Neural crest cell (in vitro differentiated cells): ENCODE data around the gene NTN1. TPM values are rescaled to one million over a fixed set of nuclear protein-coding genes. Genes with fewer than 3 reads are reported as not detected.

Experiments used
- DNase-seq: peaks from one replicate; pipeline ENCODE4 v3.0.0; 2021; ENCODE audit warnings: low read depth, mixed read lengths, low spot score
- H3K27ac Mint-ChIP-seq: one replicate; pipeline ENCODE4 v1.8.0; 2021; ENCODE audit warnings: mild to moderate bottlenecking, mixed read lengths; ENCODE audit not compliant: unreplicated experiment
- H3K27me3 Mint-ChIP-seq: 2 replicates; pipeline ENCODE4 v1.8.0; 2021; ENCODE audit warnings: low read depth, mild to moderate bottlenecking, mixed read lengths
- H3K36me3 Mint-ChIP-seq: 2 replicates; pipeline ENCODE4 v1.8.0; 2021; ENCODE audit warnings: low read depth, mild to moderate bottlenecking, mixed read lengths
- H3K4me1 Mint-ChIP-seq: 2 replicates; pipeline ENCODE4 v1.8.0; 2021; ENCODE audit warnings: mixed read lengths
- H3K4me3 Mint-ChIP-seq: one replicate; pipeline ENCODE4 v1.8.0; 2021; ENCODE audit warnings: mild to moderate bottlenecking, mixed read lengths
- H3K9me3 Mint-ChIP-seq: 2 replicates; pipeline ENCODE4 v1.8.0; 2021; ENCODE audit warnings: mixed read lengths
- total RNA-seq: library from RNA; stranded (reverse); gene quantifications from 2 replicates; pipeline ENCODE4 v1.2.1, GENCODE V29; 2021
- TF ChIP-seq, protein P1 (sequence below): fragments of 200-600 bp; sonication (generic); conservative IDR thresholded peaks from 2 replicates; pipeline ENCODE4 v1.5.0; 2021; ENCODE audit warnings: antibody characterized with exemption, mild to moderate bottlenecking

The NTN1 gene
- total RNA-seq, 1 donor from 2014 or later: 10.1 TPM

DNA sequence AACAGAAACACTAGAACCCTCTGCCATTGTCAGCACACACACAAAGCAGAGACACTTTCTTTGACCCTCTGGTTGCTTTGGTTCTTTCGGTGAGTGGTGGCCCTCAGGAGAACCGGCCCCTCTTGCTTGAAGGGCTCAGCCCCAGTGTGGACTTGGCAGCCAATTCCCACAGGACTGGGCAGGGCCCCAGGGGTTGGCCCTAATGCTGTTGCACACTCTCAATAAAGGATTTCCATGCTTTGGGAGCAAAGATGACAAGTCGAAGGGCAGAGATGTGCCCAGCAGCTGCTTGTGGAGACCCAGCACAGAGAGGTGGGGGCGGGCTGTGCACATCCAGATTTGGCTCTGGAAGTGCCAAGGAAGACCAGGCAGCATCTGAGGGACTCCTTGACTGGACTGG, 149.0 kb downstream of the NTN1 start:
- H3K27me3 Mint-ChIP-seq: no peaks in the 10 kb centered on the region
- TF ChIP-seq, protein P1, sequence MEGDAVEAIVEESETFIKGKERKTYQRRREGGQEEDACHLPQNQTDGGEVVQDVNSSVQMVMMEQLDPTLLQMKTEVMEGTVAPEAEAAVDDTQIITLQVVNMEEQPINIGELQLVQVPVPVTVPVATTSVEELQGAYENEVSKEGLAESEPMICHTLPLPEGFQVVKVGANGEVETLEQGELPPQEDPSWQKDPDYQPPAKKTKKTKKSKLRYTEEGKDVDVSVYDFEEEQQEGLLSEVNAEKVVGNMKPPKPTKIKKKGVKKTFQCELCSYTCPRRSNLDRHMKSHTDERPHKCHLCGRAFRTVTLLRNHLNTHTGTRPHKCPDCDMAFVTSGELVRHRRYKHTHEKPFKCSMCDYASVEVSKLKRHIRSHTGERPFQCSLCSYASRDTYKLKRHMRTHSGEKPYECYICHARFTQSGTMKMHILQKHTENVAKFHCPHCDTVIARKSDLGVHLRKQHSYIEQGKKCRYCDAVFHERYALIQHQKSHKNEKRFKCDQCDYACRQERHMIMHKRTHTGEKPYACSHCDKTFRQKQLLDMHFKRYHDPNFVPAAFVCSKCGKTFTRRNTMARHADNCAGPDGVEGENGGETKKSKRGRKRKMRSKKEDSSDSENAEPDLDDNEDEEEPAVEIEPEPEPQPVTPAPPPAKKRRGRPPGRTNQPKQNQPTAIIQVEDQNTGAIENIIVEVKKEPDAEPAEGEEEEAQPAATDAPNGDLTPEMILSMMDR: no peak
- no peak for DNase-seq
- peaks cover 9% of the 10 kb centered on the region for H3K36me3 Mint-ChIP-seq
- no peak overlapping the region for H3K27ac Mint-ChIP-seq
- peaks cover 3% of the 10 kb centered on the region for H3K9me3 Mint-ChIP-seq
- H3K4me1 Mint-ChIP-seq: peaks cover 32% of the 10 kb centered on the region
- H3K4me3 Mint-ChIP-seq: no peak overlapping the region

DNA sequence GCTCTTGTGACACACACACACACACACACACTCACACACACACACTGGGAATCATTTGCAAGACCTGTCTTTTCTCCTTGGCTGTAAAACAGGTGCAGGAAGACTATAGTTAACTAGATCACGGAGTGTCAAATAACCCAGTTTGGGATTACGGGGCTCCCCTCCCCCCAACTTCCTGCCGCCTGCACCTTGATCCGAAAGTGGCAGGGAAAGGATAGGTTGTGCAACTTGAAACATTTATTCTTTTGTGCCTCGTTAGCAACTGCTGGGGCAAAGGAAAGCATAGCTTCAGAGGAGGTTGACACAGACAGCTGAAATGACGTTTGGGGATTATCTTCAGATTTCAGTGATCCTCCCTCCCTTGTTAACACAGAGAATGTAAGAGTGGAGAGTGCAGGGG, 149.5 kb downstream of the NTN1 start:
- Mint-ChIP-seq H3K27me3 (no peaks in the 10 kb centered on the region), H3K4me3 (no peak overlapping the region), H3K27ac (no peak overlapping the region), H3K36me3 (peaks cover 9% of the 10 kb centered on the region), H3K9me3 (peaks cover 3% of the 10 kb centered on the region), H3K4me1 (peaks cover 32% of the 10 kb centered on the region)
- DNase-seq: no peak
- TF ChIP-seq, protein P1: no peak

- TF ChIP-seq, protein P1: no peak
- DNase-seq: no peak
- Mint-ChIP-seq H3K36me3 (peaks cover 9% of the 10 kb centered on the region), H3K27ac (no peak overlapping the region), H3K9me3 (peaks cover 3% of the 10 kb centered on the region), H3K27me3 (no peaks in the 10 kb centered on the region), H3K4me3 (no peak overlapping the region), H3K4me1 (peaks cover 20% of the 10 kb centered on the region)
Observed at GRCh38 chr17:9173386-9173983, 152.2 kb downstream of the NTN1 start.

DNA sequence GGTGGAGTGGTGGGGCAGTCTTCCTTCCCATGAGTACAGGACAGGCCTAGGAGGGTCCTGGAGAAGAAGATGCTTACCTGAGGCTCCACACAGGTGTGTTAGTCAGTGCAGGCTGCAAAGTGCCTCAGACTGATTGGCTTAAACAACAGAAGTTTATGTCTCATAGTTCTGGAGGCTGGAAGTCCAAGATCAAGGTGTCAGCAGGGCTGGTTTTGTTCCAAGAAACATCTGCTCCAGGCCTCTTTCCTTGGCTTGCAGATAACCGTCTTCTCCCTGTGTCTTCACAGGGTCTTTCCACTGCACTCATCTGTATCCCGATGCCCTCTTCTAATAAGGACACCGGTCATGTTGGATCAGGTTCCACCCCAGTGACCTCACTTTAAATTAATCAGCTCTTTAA, 153.0 kb downstream of the NTN1 start:
- Mint-ChIP-seq H3K36me3 (peaks cover 9% of the 10 kb centered on the region), H3K4me1 (peaks cover 21% of the 10 kb centered on the region), H3K27ac (no peak overlapping the region), H3K9me3 (peaks cover 3% of the 10 kb centered on the region), H3K27me3 (no peaks in the 10 kb centered on the region), H3K4me3 (no peak overlapping the region)
- no peak for DNase-seq
- TF ChIP-seq, protein P1: no peak

DNA sequence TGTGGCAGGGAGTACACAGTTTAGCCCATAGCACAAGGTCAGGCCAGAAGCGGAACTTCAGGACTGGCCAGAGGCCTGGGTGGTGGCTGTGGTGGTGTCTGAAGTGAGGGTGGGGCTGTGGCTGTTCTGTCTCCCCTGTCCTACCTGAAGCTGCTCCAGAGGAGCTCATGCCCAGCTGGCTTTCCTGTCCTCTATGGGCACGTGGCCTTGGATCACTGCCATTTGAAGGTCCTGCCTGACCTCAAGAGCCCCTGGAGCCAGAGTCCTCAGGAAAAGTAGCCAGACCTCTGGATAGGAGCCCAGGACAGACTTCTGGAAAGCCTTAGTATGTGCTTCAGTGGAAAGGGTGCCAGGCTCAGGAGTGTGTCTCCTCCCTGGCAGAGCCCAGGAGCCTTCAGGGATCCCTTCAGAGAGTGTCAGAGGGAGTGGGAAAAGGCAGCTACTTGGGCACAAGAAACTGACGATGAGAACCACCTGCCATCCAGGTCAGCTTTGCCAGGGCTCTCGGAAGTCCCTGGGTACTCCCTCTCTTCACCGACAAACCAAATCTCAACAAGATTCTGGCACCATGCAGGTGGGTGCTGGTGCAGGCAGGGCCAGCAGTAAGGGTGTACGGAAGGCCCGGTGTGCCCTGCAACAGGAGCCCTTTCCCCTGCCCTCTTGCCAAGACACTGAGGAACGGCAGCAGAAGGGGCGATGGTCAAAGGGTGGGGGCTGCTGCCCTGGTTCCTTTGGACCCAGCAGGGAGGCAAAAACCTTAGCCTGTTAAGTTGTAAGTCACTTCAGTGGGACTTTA, 153.7 kb downstream of the NTN1 start:
- no peaks in the 10 kb centered on the region for H3K27me3 Mint-ChIP-seq
- TF ChIP-seq, protein P1: no peak
- H3K27ac Mint-ChIP-seq: no peak overlapping the region
- no peak for DNase-seq
- H3K4me3 Mint-ChIP-seq: no peak overlapping the region
- H3K36me3 Mint-ChIP-seq: peaks cover 9% of the 10 kb centered on the region
- peaks cover 3% of the 10 kb centered on the region for H3K9me3 Mint-ChIP-seq
- H3K4me1 Mint-ChIP-seq: peaks cover 19% of the 10 kb centered on the region
